HEK293 (cell line): Measurements from ENCODE around the gene DPH7.

Experiments used
- CTCF ChIP-seq: fragments of 450-650 bp; formaldehyde crosslinking; IDR thresholded peaks from 2 replicates; pipeline ENCODE4 v1.5.1; 2016; ENCODE audit warnings: missing biosample characterization, missing genetic modification characterization
- YY1 ChIP-seq: fragments of 450-650 bp; formaldehyde crosslinking; IDR thresholded peaks from 2 replicates; pipeline ENCODE4 v1.5.1; 2018; ENCODE audit warnings: missing biosample characterization, missing genetic modification characterization
- ZBTB1 ChIP-seq: fragments of 450-650 bp; formaldehyde crosslinking; IDR thresholded peaks from 2 replicates; pipeline ENCODE4 v1.5.1; 2016; ENCODE audit warnings: missing biosample characterization, missing genetic modification characterization
- ZBTB44 ChIP-seq: fragments of 450-650 bp; IDR thresholded peaks from 2 replicates; pipeline ENCODE4 v1.5.1; 2018; ENCODE audit warnings: missing biosample characterization, mild to moderate bottlenecking, missing genetic modification characterization
- ZNF211 ChIP-seq: fragments of 450-650 bp; formaldehyde crosslinking; IDR thresholded peaks from 2 replicates; pipeline ENCODE4 v1.5.1; 2016; ENCODE audit warnings: low read depth, missing biosample characterization, missing genetic modification characterization
- ZNF239 ChIP-seq: fragments of 450-650 bp; formaldehyde crosslinking; IDR thresholded peaks from 2 replicates; pipeline ENCODE4 v1.5.1; 2016; ENCODE audit warnings: missing biosample characterization, missing genetic modification characterization
- ZNF558 ChIP-seq: fragments of 450-650 bp; formaldehyde crosslinking; IDR thresholded peaks from 2 replicates; pipeline ENCODE4 v1.5.1; 2016; ENCODE audit warnings: missing biosample characterization, missing genetic modification characterization
- ZNF777 ChIP-seq: fragments of 450-650 bp; formaldehyde crosslinking; IDR thresholded peaks from 2 replicates; pipeline ENCODE4 v1.5.1; 2017; ENCODE audit warnings: missing biosample characterization, missing genetic modification characterization, borderline replicate concordance
- ZSCAN30 ChIP-seq: fragments of 450-650 bp; IDR thresholded peaks from 2 replicates; pipeline ENCODE4 v1.5.1; 2018; ENCODE audit warnings: missing biosample characterization, mild to moderate bottlenecking, missing genetic modification characterization, moderate library complexity

- no peak for TF ChIP-seq ZNF777 (tag by site-specific recombination)
- TF ChIP-seq CTCF = no peak
- TF ChIP-seq ZSCAN30 (tag by site-specific recombination) = no peak
- TF ChIP-seq YY1 (tag by site-specific recombination) = no peak
- no peak for TF ChIP-seq ZNF211 (tag by site-specific recombination)
- TF ChIP-seq ZBTB1 = no peak
- TF ChIP-seq ZNF239 (tag by site-specific recombination) = no peak
- no peak for TF ChIP-seq ZNF558 (tag by site-specific recombination)
- no peak for TF ChIP-seq ZBTB44 (tag by site-specific recombination)
Measured at GRCh38 chr9:137564817-137565411, 13.8 kb downstream of the DPH7 start.
